ENCODE results near the gene FOXM1. TPM values are rescaled to one million over a fixed set of nuclear protein-coding genes. Genes with fewer than 3 reads are reported as not detected.
"Not testable (repeated sequence)": the region's sequence is repeated elsewhere in the genome, so short reads cannot be mapped to it uniquely, and the experiment has no call there.

Gene FOXM1
- total and polyA plus RNA-seq, 5 experiments from 2014 or later: 0.19 to 0.62 TPM; not detected in 3

- Mint-ChIP-seq H3K4me1 (peaks cover 18 to 35% (median 30%) of the 10 kb centered on the region in 4 donors), H3K4me3 (peak overlapping the region; percentile 75 to 98 (median 84))
- peak; percentile 47 to 52 for ATAC-seq
Observed at GRCh38 chr12:2876431-2877046, 435 bp downstream of the FOXM1 start.

GRCh38 chr12:2868986-2869632 is 7.9 kb downstream of the FOXM1 start:
- H3K27ac Mint-ChIP-seq, H3K36me3 Mint-ChIP-seq, DNase-seq, ATAC-seq, H3K4me1 Mint-ChIP-seq, H3K9me3 Mint-ChIP-seq, H3K27me3 Mint-ChIP-seq, H3K4me3 Mint-ChIP-seq: not testable (repeated sequence)
- POLR2A ChIA-PET: interaction anchor here (0.6 kb wide), 1 partner anchor 8 kb away, joined by 6 read pairs; no protein-coding TSS in a partner anchor

More at GRCh38 chr12:2876431-2877046, 435 bp downstream of the FOXM1 start:
- POLR2A ChIA-PET: interaction anchor here (0.7 to 1.9 kb wide), 6 partner anchors 10 to 185 kb away, joined by 3 to 14 read pairs (median 8); partner anchors contain the start of genes FKBP4 and TULP3
- Mint-ChIP-seq H3K36me3 (no peaks in the 10 kb centered on the region), H3K27ac (peak overlapping the region; percentile 49 to 97 (median 84)), H3K9me3 (no peaks in the 10 kb centered on the region), H3K27me3 (no peaks in the 10 kb centered on the region)
- DNase-seq: peak in 1 of 10 donors; percentile 14

- DNase-seq (no peak), ATAC-seq (no peak)
- Mint-ChIP-seq H3K4me3 (no peak overlapping the region), H3K27ac (peak overlapping the region in 1 of 10 donors; percentile 71), H3K9me3 (no peaks in the 10 kb centered on the region), H3K4me1 (peaks cover 0 to 4% (median 0%) of the 10 kb centered on the region in 4 donors), H3K36me3 (peaks cover 0 to 10% (median 0%) of the 10 kb centered on the region in 3 donors), H3K27me3 (no peaks in the 10 kb centered on the region)
- POLR2A ChIA-PET: interaction anchor here (0.6 kb wide), 1 partner anchor 24 kb away, joined by 5 read pairs; no protein-coding TSS in a partner anchor
Observed at GRCh38 chr12:2864198-2864597, 12.8 kb downstream of the FOXM1 start.

- POLR2A ChIA-PET, H3K9me3 Mint-ChIP-seq, DNase-seq, H3K4me1 Mint-ChIP-seq, ATAC-seq, H3K4me3 Mint-ChIP-seq, H3K27ac Mint-ChIP-seq, H3K27me3 Mint-ChIP-seq: not testable (repeated sequence)
- H3K36me3 Mint-ChIP-seq: peaks cover 0 to 15% (median 0%) of the 10 kb centered on the region in 3 donors
Observed at GRCh38 chr12:2863402-2863801, 13.6 kb downstream of the FOXM1 start.

- DNase-seq (no peak), ATAC-seq (no peak)
- Mint-ChIP-seq H3K36me3 (peaks cover 0 to 16% (median 1%) of the 10 kb centered on the region in 3 donors), H3K4me3 (no peak overlapping the region), H3K9me3 (no peaks in the 10 kb centered on the region), H3K27ac (peak overlapping the region in 1 of 10 donors; percentile 35), H3K27me3 (no peaks in the 10 kb centered on the region), H3K4me1 (peaks cover 0 to 4% (median 0%) of the 10 kb centered on the region in 4 donors)
- POLR2A ChIA-PET: no interaction called here
Observed at GRCh38 chr12:2862876-2863275, 14.1 kb downstream of the FOXM1 start.

- no peak for ATAC-seq
- H3K4me3 Mint-ChIP-seq: no peak overlapping the region
Observed at GRCh38 chr12:2860170-2860569, 16.8 kb downstream of the FOXM1 start.

GRCh38 chr12:2858944-2859421 is 18.0 kb downstream of the FOXM1 start:
- Mint-ChIP-seq H3K4me1 (peaks cover 0 to 2% (median under 1%) of the 10 kb centered on the region in 4 donors), H3K27me3 (no peaks in the 10 kb centered on the region), H3K27ac (peak overlapping the region in 1 of 10 donors; percentile 25), H3K36me3 (peaks cover 0 to 26% (median 6%) of the 10 kb centered on the region in 3 donors), H3K4me3 (no peak overlapping the region), H3K9me3 (no peaks in the 10 kb centered on the region)
- POLR2A ChIA-PET: interaction anchor here (0.6 kb wide), 1 partner anchor 17 kb away, joined by 3 read pairs; no protein-coding TSS in a partner anchor
- ATAC-seq: no peak
- DNase-seq: no peak

More at GRCh38 chr12:2860170-2860569, 16.8 kb downstream of the FOXM1 start:
- Mint-ChIP-seq H3K27me3 (no peaks in the 10 kb centered on the region), H3K9me3 (no peaks in the 10 kb centered on the region), H3K27ac (peak overlapping the region in 4 of 10 donors; percentile 9 to 80 (median 66)), H3K36me3 (peaks cover 0 to 16% (median 6%) of the 10 kb centered on the region in 3 donors), H3K4me1 (peaks cover 0 to 2% (median under 1%) of the 10 kb centered on the region in 4 donors)
- no peak for DNase-seq
- POLR2A ChIA-PET: interaction anchor here (1.2 kb wide), 1 partner anchor 57 kb away, joined by 3 read pairs; no protein-coding TSS in a partner anchor

GRCh38 chr12:2858334-2858733 is 18.6 kb downstream of the FOXM1 start:
- DNase-seq (no peak), ATAC-seq (no peak)
- Mint-ChIP-seq H3K4me1 (peaks cover 0 to 5% (median 2%) of the 10 kb centered on the region in 4 donors), H3K4me3 (no peak overlapping the region), H3K27me3 (no peaks in the 10 kb centered on the region), H3K9me3 (no peaks in the 10 kb centered on the region), H3K27ac (peak overlapping the region in 1 of 10 donors; percentile 25), H3K36me3 (peaks cover 0 to 28% (median 6%) of the 10 kb centered on the region in 3 donors)
- POLR2A ChIA-PET: interaction anchor here (0.6 kb wide), 2 partner anchors 17 to 27 kb away, joined by 3 to 4 read pairs; no protein-coding TSS in a partner anchor

- POLR2A ChIA-PET: interaction anchor here (0.6 kb wide), 1 partner anchor 28 kb away, joined by 4 read pairs; no protein-coding TSS in a partner anchor
- Mint-ChIP-seq H3K4me3 (no peak overlapping the region), H3K4me1 (peaks cover 0 to 5% (median 2%) of the 10 kb centered on the region in 4 donors), H3K9me3 (no peaks in the 10 kb centered on the region), H3K27me3 (no peaks in the 10 kb centered on the region), H3K27ac (peak overlapping the region in 1 of 10 donors; percentile 16), H3K36me3 (peaks cover 0 to 28% (median 6%) of the 10 kb centered on the region in 3 donors)
- DNase-seq (no peak), ATAC-seq (no peak)
Observed at GRCh38 chr12:2857576-2857975, 19.4 kb downstream of the FOXM1 start.

- no peaks in the 10 kb centered on the region for H3K27me3 Mint-ChIP-seq
- peaks cover 0 to 5% (median 2%) of the 10 kb centered on the region in 4 donors for H3K4me1 Mint-ChIP-seq
- POLR2A ChIA-PET: no interaction called here
- ATAC-seq (no peak), DNase-seq (no peak)
- H3K27ac Mint-ChIP-seq: peak within 1 kb of the TSS in 3 of 10 donors; percentile 16 to 53 (median 50)
- H3K9me3 Mint-ChIP-seq: no peaks in the 10 kb centered on the region
- peaks cover 0 to 31% (median 6%) of the 10 kb centered on the region in 3 donors for H3K36me3 Mint-ChIP-seq
- no peak within 1 kb of the TSS for H3K4me3 Mint-ChIP-seq
Observed at GRCh38 chr12:2857021-2857431, 19.9 kb downstream of the FOXM1 start, which contains the start of gene TEX52. Gene TEX52, minus strand, starts transcription at chr12:2857039. Its CDS starts 13 bp downstream, at chr12:2857026.

GRCh38 chr12:2856051-2856450 is 20.9 kb downstream of the FOXM1 start:
- DNase-seq: no peak
- POLR2A ChIA-PET: no interaction called here
- Mint-ChIP-seq H3K4me3 (no peak overlapping the region), H3K36me3 (peaks cover 0 to 40% (median 6%) of the 10 kb centered on the region in 3 donors), H3K27ac (peak overlapping the region in 3 of 10 donors; percentile 4 to 53 (median 50)), H3K27me3 (no peaks in the 10 kb centered on the region), H3K4me1 (peaks cover 0 to 5% (median 2%) of the 10 kb centered on the region in 4 donors), H3K9me3 (no peaks in the 10 kb centered on the region)
- ATAC-seq: no peak

GRCh38 chr12:2855546-2855945 is 21.4 kb downstream of the FOXM1 start:
- DNase-seq (no peak), ATAC-seq (no peak)
- Mint-ChIP-seq H3K36me3 (peaks cover 0 to 43% (median 6%) of the 10 kb centered on the region in 3 donors), H3K9me3 (no peaks in the 10 kb centered on the region), H3K27ac (peak overlapping the region in 2 of 10 donors; percentile 4 to 46), H3K4me3 (no peak overlapping the region), H3K27me3 (no peaks in the 10 kb centered on the region), H3K4me1 (peaks cover 0 to 5% (median 2%) of the 10 kb centered on the region in 4 donors)
- POLR2A ChIA-PET: no interaction called here
